Common myeloid progenitor, CD34-positive (primary cell): ENCODE results near the gene GPR137.

Source experiments
- CTCF ChIA-PET: fragments of 350-600 bp; sonication (Branson Sonifier 250); formaldehyde crosslinking; loops from one replicate; lab custom pipeline; 2021; ENCODE audit warnings: antibody characterized with exemption; lab: Charles Lee
- POLR2A ChIA-PET: fragments of 350-600 bp; sonication (Branson Sonifier 250); formaldehyde crosslinking; loops from one replicate; lab custom pipeline; 2021; ENCODE audit warnings: antibody characterized with exemption; lab: Charles Lee
- DNase-seq, 3 donors: peaks; one replicate each; pipeline versions ENCODE4 v3.0.0 to v3.0.0-alpha.2; 2013
- H3K27ac ChIP-seq, 2 experiments: 1 replicate in 1 of 2; 2 replicates in 1 of 2; pipeline ENCODE4 v1.7.0; 2013; ENCODE audit warnings: inconsistent platforms in 2 of 2, low read length in 2 of 2, mild to moderate bottlenecking in 2 of 2, low read depth in 1 of 2, moderate library complexity in 1 of 2; ENCODE audit not compliant: severe bottlenecking in 2 of 2, insufficient read depth in 1 of 2, poor library complexity in 1 of 2
- H3K27me3 ChIP-seq, 5 experiments: replicated peaks in 2 of 5; 1 replicate in 3 of 5; 2 replicates in 2 of 5; pipeline versions ENCODE4 v1.6.1 to v1.7.0; 2013; ENCODE audit warnings: low read length in 4 of 5, mild to moderate bottlenecking in 2 of 5, moderate library complexity in 2 of 5, inconsistent platforms in 1 of 5; ENCODE audit not compliant: insufficient read depth in 5 of 5, control insufficient read depth in 4 of 5
- H3K36me3 ChIP-seq, 4 experiments: 1 replicate in 2 of 4; 2 replicates in 2 of 4; pipeline versions ENCODE4 v1.6.1 to v1.7.0; 2013; ENCODE audit warnings: low read length in 3 of 4, control low read depth in 1 of 4, mild to moderate bottlenecking in 1 of 4; ENCODE audit not compliant: control insufficient read depth in 4 of 4, insufficient read depth in 4 of 4
- H3K4me1 ChIP-seq, 4 experiments: 1 replicate in 3 of 4; 2 replicates in 1 of 4; pipeline versions ENCODE4 v1.6.1 to v1.7.1; 2013; ENCODE audit warnings: low read length in 3 of 4, mild to moderate bottlenecking in 3 of 4, control low read depth in 1 of 4, inconsistent platforms in 1 of 4, moderate library complexity in 1 of 4; ENCODE audit not compliant: control insufficient read depth in 4 of 4, insufficient read depth in 4 of 4; ENCODE audit errors: control extremely low read depth in 1 of 4
- H3K4me3 ChIP-seq, 7 experiments: 1 replicate in 4 of 7; 2 replicates in 3 of 7; pipeline versions ENCODE4 v1.5.1 to v1.7.0; 2013; ENCODE audit warnings: mild to moderate bottlenecking in 7 of 7, low read length in 6 of 7, moderate library complexity in 6 of 7, inconsistent platforms in 2 of 7, low read depth in 2 of 7, control low read depth in 1 of 7; ENCODE audit not compliant: insufficient read depth in 4 of 7, control insufficient read depth in 1 of 7; ENCODE audit errors: extremely low read depth in 1 of 7
- H3K9me3 ChIP-seq, 5 experiments: 1 replicate in 4 of 5; 2 replicates in 1 of 5; pipeline versions ENCODE4 v1.6.1 to v1.7.1; 2013; ENCODE audit warnings: low read length in 4 of 5, mild to moderate bottlenecking in 2 of 5, inconsistent platforms in 1 of 5, low read depth in 1 of 5, moderate library complexity in 1 of 5; ENCODE audit not compliant: control insufficient read depth in 4 of 5, insufficient read depth in 2 of 5; ENCODE audit errors: control extremely low read depth in 1 of 5
- WGBS: methylation state at CpG from one replicate; pipeline ENCODE4 v1.1.5; 2013; ENCODE audit not compliant: insufficient coverage; 5-methylcytosine and 5-hydroxymethylcytosine counted together

GPR137 gene

GRCh38 chr11:64265176-64266160 lies 20.2 kb upstream of the GPR137 start:
- Histone ChIP-seq H3K36me3 (peaks cover 0 to 50% (median 26%) of the 10 kb centered on the region in 4 experiments), H3K9me3 (no peaks in the 10 kb centered on the region), H3K4me3 (no peak overlapping the region), H3K4me1 (peaks cover 4 to 34% (median 28%) of the 10 kb centered on the region in 4 experiments), H3K27me3 (no peaks in the 10 kb centered on the region), H3K27ac (no peak overlapping the region)
- POLR2A ChIA-PET: no interaction called here
- 96% methylated on average over 23 of the region's 35 CpGs for WGBS
- DNase-seq: no peak
- CTCF ChIA-PET: interaction anchor here (0.6 to 11.4 kb wide), 6 partner anchors 11 to 60 kb away, joined by 3 to 106 read pairs (median 13); partner anchors contain the start of genes FERMT3, NUDT22, PLCB3 and PPP1R14B

GRCh38 chr11:64266339-64266738 lies 19.3 kb upstream of the GPR137 start:
- Histone ChIP-seq H3K36me3 (peaks cover 0 to 46% (median 26%) of the 10 kb centered on the region in 4 experiments), H3K9me3 (no peaks in the 10 kb centered on the region), H3K27ac (no peak overlapping the region), H3K4me3 (no peak overlapping the region), H3K4me1 (peaks cover 4 to 37% (median 32%) of the 10 kb centered on the region in 4 experiments), H3K27me3 (no peaks in the 10 kb centered on the region)
- ChIA-PET CTCF (interaction anchor here (0.6 to 11.4 kb wide), 4 partner anchors 12 to 67 kb away, joined by 3 to 106 read pairs (median 20); partner anchors contain the start of genes FERMT3, PLCB3 and PPP1R14B), POLR2A (no interaction called here)
- DNase-seq: no peak
- 98% methylated on average over 14 of the region's 15 CpGs for WGBS

- CTCF ChIA-PET: interaction anchor here (1.0 to 11.4 kb wide), 8 partner anchors 9 to 77 kb away, joined by 3 to 106 read pairs (median 14); partner anchors contain the start of genes CATSPERZ, FERMT3, PLCB3 and PPP1R14B
- peaks cover 0 to 38% (median 21%) of the 10 kb centered on the region in 4 experiments for H3K36me3 ChIP-seq
- H3K4me3 ChIP-seq: peak overlapping the region in 3 of 7 experiments; percentile 32 to 87 (median 76)
- H3K9me3 ChIP-seq: no peaks in the 10 kb centered on the region
- H3K27me3 ChIP-seq: no peaks in the 10 kb centered on the region
- peak overlapping the region; percentile 50 to 96 for H3K27ac ChIP-seq
- H3K4me1 ChIP-seq: peaks cover 4 to 47% (median 41%) of the 10 kb centered on the region in 4 experiments
- 95% methylated on average over 17 of the region's 27 CpGs for WGBS
- DNase-seq: peak in 1 of 3 donors; percentile 16
- POLR2A ChIA-PET: interaction anchor here (0.6 to 1.4 kb wide), 3 partner anchors 17 to 290 kb away, joined by 3 to 4 read pairs (median 3); partner anchors contain the start of gene FERMT3
Observed at GRCh38 chr11:64267207-64267945, 18.3 kb upstream of the GPR137 start.

GRCh38 chr11:64268025-64268892 lies 17.4 kb upstream of the GPR137 start:
- Histone ChIP-seq H3K36me3 (peaks cover 0 to 34% (median 15%) of the 10 kb centered on the region in 4 experiments), H3K9me3 (no peaks in the 10 kb centered on the region), H3K4me3 (peak overlapping the region in 5 of 7 experiments; percentile 76 to 94 (median 87)), H3K27me3 (no peaks in the 10 kb centered on the region), H3K4me1 (peaks cover 4 to 51% (median 41%) of the 10 kb centered on the region in 4 experiments), H3K27ac (peak overlapping the region; percentile 88 to 96)
- peak in 2 of 3 donors; percentile 18 to 27 for DNase-seq
- ChIA-PET POLR2A (interaction anchor here (0.5 to 3.9 kb wide), 6 partner anchors 16 to 291 kb away, joined by 3 to 30 read pairs (median 4); partner anchors contain the start of genes BAD, FERMT3, FKBP2 and GPR137), CTCF (interaction anchor here (0.8 to 11.4 kb wide), 13 partner anchors 10 to 78 kb away, joined by 3 to 106 read pairs (median 4); partner anchors contain the start of genes CATSPERZ, FERMT3, FKBP2 and PLCB3)
- WGBS: 25% methylated on average over 18 of the region's 23 CpGs

GRCh38 chr11:64268893-64269539 lies 16.6 kb upstream of the GPR137 start:
- Histone ChIP-seq H3K9me3 (no peaks in the 10 kb centered on the region), H3K4me3 (peak overlapping the region; percentile 76 to 94 (median 86)), H3K36me3 (peaks cover 0 to 26% (median 10%) of the 10 kb centered on the region in 4 experiments), H3K27me3 (no peaks in the 10 kb centered on the region), H3K27ac (peak overlapping the region; percentile 88 to 96), H3K4me1 (peaks cover 4 to 51% (median 41%) of the 10 kb centered on the region in 4 experiments)
- 0% methylated on average over 31 of the region's 34 CpGs for WGBS
- peak in 2 of 3 donors; percentile 31 to 42 for DNase-seq
- CTCF ChIA-PET: interaction anchor here (0.8 to 11.4 kb wide), 10 partner anchors 10 to 63 kb away, joined by 3 to 106 read pairs (median 9); partner anchors contain the start of genes CATSPERZ, FERMT3, FKBP2 and PLCB3
- POLR2A ChIA-PET: interaction anchor here (0.5 to 3.9 kb wide), 7 partner anchors 16 to 291 kb away, joined by 3 to 30 read pairs (median 4); partner anchors contain the start of genes BAD, FERMT3, FKBP2 and GPR137
